Hematopoietic multipotent progenitor cell treated with erythropoietin and hydrocortisone succinate and interleukin-3 and kit ligand, for 4 days (in vitro differentiated cells): ENCODE results near the gene IGSF8.
"Not testable (repeated sequence)": the region's sequence is repeated elsewhere in the genome, so short reads cannot be mapped to it uniquely, and the experiment has no call there.

Source experiments
- DNase-seq: peaks from one replicate; pipeline ENCODE4 v3.0.0-alpha.2; 2015

The IGSF8 gene

GRCh38 chr1:160097911-160098851 lies at the start of gene IGSF8:
Gene IGSF8, minus strand, starts transcription at chr1:160098619. Its CDS starts 147 bp downstream, at chr1:160098472.
- DNase-seq = peak; percentile 91

- DNase-seq = no peak
Observed at GRCh38 chr1:160148121-160148520, 49.7 kb upstream of the IGSF8 start.

GRCh38 chr1:160146107-160146506 lies 47.7 kb upstream of the IGSF8 start:
- no peak for DNase-seq

DNA sequence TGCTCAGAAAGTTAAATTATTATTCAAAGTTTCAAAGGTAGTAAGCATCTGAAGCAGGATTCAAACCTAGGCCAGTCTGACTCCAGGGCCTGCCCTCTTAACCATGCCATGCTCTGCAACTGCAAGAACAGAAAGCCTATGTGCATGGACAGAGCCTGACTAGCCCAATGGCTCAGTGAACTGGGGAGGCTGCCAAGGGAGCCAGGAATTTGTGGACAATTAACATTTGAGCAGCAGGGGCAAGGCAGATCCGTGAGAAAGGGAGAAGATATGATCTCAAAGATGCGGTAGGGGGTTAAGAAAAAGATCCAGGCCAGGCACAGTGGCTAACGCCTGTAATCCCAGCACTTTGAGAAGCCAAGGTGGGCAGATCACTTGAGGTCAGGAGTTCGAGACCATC lies 46.5 kb upstream of the IGSF8 start:
- no peak for DNase-seq

GRCh38 chr1:160143695-160144094 lies 45.3 kb upstream of the IGSF8 start:
- DNase-seq = peak; percentile 82

- no peak for DNase-seq
Observed at GRCh38 chr1:160139840-160140239, 41.4 kb upstream of the IGSF8 start.

DNA sequence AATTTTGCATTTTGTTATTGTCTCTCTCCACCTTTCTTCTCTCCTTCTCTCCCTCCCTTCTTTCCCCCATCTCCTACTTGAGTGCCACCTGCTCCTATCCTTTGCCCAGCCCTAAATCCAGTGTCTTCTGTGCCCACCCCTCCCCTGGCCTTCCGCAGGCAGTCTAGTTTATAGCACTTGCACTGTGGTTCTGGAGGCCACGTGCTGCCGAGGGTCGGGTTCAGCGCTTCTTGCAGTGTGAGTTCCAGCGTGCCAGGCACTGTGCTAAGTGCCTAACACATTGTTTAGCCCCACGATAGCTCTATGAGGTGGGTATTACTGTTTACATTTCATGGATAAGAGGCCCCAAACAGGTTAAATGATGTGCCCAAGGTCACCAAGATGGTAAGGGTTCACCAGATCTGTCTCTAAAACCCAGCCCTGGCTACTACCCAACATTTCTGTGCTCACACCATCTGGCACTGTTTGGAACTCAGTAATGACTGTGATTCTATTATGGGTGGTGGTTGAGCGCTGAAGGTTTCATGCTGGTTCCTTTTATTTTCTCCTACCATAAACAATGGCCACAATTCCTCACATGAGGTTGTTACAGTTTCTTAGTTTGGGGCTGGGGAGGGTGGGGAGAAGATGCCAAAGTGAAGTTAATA lies 38.9 kb upstream of the IGSF8 start:
- no peak for DNase-seq

DNA sequence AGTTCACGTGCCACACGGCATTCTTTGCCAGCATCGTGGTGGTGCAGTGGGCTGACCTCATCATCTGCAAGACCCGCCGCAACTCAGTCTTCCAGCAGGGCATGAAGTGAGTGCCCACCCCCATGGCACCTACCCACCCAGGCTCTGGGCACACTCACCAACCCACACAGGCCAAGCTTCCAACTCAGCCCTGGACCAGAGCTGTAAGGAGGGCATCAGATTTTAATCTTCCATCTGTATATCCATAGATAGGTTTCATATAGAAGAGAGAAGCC lies 38.4 kb upstream of the IGSF8 start:
- no peak for DNase-seq

DNA sequence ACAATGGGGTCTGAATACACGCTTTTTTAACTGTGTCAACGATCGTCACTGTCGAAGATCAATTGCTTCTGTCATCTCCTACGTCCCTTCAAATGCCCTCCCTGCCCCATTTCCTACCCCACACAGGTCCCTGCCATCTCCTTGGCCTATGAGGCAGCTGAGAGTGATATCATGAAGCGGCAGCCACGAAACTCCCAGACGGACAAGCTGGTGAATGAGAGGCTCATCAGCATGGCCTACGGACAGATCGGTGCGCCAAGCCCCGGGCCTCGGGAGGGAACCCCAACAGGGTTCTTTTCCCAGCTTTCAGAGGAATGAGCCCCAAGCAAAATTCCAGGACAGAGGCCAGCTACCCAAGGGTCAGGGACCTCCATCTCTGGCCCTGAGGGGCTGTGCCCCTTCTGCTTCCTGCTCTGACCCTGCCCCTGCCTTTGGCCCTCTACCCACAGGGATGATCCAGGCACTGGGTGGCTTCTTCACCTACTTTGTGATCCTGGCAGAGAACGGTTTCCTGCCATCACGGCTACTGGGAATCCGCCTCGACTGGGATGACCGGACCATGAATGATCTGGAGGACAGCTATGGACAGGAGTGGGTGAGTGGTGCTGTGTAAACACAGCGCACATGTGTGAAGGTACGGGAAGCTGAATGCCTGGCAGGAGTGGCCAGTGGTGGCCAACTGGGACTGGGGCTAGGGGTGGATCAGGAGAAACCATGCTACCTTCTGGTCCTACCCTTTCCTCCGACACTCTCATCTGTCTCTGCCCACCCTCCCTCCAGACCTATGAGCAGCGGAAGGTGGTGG lies 37.9 kb upstream of the IGSF8 start:
- no peak for DNase-seq

DNA sequence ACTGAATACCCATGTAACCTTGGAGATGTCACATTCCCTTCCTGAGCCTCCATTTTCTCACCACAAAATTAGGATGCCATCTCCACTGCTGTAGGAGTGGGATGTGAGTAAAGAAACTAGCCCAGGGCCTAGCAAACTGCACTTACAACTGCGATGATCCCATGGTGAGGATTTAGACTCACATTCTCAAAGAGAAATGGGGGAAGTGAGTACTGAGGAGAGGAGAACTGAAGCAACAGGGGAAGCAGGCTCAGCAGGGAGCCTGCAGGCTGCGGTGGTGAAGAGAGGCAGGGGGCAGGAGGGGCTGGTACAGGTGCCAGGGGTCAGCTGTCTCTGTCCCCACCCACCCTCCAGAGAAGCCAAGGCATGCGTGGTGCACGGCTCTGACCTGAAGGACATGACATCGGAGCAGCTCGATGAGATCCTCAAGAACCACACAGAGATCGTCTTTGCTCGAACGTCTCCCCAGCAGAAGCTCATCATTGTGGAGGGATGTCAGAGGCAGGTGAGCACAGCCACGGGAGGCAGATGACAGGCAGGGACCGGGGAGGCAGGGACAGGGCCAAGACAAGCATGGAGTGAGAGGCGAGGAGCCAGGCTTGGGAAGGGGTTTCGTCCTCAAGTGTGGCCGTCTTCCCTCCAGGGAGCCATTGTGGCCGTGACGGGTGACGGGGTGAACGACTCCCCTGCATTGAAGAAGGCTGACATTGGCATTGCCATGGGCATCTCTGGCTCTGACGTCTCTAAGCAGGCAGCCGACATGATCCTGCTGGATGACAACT lies 36.6 kb upstream of the IGSF8 start:
- DNase-seq = no peak

DNA sequence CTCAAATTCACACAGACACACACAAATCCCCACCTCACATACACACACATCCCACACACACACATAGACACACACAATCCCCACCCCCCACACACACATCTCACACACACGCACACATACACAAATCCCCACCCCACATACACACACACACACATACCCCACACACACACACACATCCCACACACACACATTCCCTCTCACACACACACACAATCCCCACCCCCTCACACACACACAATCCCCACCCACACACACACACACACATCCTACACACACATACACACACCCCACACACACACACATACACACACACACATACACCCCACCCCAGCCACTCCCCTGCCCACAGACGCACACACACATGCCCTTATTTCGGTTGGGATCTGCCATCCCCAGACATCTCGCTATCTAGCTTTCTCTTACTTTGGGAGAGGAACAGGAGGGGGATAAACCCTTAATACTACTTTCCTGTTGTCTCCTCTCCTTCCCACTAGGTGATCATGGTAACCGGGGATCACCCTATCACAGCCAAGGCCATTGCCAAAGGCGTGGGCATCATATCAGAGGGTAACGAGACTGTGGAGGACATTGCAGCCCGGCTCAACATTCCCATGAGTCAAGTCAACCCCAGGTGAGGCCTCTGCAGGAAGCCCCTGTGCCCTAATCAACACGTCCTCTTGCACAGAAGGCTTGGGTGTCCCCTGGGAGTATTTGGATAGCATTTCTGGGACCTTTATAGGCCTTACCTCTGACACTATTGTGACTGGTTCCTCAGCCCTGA lies 35.8 kb upstream of the IGSF8 start:
- DNase-seq = no peak

- DNase-seq = no peak
Observed at GRCh38 chr1:160131803-160132565, 33.6 kb upstream of the IGSF8 start.

GRCh38 chr1:160130939-160131338 lies 32.5 kb upstream of the IGSF8 start:
- no peak for DNase-seq

DNA sequence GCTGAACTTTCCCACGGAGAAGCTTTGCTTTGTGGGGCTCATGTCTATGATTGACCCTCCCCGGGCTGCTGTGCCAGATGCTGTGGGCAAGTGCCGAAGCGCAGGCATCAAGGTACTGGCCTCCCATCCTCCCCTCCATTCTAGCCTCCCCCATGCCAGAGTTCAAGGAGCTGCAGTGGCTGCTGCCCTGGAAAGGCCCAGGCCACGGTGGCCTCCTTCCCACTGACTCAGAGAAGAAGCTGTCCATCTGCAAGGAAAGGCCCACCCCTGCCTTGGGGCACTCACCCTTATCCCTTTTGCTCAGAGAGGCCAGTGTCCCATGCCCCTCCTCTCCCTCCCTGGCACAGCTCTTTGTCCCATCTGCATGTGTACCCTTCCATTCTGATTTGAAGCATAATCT lies 32.1 kb upstream of the IGSF8 start:
- DNase-seq = no peak

- DNase-seq = no peak
Observed at GRCh38 chr1:160129966-160130365, 31.5 kb upstream of the IGSF8 start.

DNA sequence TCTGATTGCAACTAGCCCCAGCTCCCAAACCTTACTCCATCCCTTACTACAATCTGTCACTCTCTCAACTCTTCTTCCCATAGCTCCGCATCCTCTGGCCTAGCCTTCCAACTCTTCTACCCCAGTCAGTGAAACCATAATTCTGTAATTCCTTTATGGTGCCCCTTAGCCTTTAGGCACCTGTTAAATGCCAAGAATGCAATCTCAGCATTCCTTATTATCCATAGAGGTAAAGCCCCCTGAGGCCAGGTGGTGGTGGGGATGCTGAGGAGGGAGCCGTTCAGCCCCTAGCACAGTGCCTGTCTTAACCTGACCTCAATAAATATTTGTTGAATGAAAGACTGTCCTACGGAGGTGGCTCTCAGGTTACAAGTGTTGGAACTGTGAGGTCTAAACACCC lies 31.1 kb upstream of the IGSF8 start:
- no peak for DNase-seq

GRCh38 chr1:160129046-160129445 lies 30.6 kb upstream of the IGSF8 start:
- no peak for DNase-seq

DNA sequence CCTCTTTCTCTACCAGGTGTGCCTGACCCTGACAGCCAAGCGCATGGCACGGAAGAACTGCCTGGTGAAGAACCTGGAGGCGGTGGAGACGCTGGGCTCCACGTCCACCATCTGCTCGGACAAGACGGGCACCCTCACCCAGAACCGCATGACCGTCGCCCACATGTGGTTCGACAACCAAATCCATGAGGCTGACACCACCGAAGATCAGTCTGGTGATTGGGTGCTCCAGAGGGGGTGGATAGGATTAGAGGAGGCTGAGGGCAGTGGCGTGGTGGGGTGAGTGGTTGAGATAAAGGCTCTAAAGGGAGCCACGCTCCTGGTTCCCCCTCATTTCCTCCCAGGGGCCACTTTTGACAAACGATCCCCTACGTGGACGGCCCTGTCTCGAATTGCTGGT lies 30.2 kb upstream of the IGSF8 start:
- no peak for DNase-seq

GRCh38 chr1:160127865-160128523 lies 29.6 kb upstream of the IGSF8 start:
- DNase-seq = no peak

- DNase-seq = no peak
Observed at GRCh38 chr1:160127381-160127780, 29.0 kb upstream of the IGSF8 start.

GRCh38 chr1:160126342-160126741 lies 27.9 kb upstream of the IGSF8 start:
- DNase-seq = not testable (repeated sequence)
